ENCODE measurements around the gene GSE1.

GSE1 gene

DNA sequence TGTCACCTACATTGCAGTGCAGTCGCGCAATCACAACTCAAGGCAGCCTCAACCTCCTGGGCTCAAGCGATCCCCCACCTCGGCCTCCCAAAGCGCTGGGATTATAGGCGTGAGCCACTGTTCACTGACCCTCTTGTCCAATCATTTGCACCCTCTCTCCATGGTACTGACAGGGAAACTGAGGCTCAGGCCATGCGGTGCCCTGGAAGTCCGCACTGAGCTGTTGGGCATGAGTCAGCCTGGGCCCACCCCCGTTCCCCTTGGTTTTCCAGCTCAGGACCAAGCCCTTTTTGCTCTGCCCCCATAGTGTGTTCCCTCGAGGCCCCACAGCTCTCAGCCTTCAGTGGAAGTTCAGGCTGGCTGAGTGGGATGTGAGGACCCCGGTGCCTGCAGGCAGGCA is 10.1 kb downstream of the GSE1 start:
- Histone ChIP-seq H3K79me2 (ENCODE audit: control insufficient read depth, insufficient read depth, low read length, unreplicated experiment) (peaks cover 37% of the 10 kb centered on the region), H3K4me3 (ENCODE audit: low read depth, low read length) (no peak overlapping the region), H3K36me3 (ENCODE audit: insufficient read depth, low read length) (no peaks in the 10 kb centered on the region), H2AFZ (ENCODE audit: low read length, unreplicated experiment) (no peak overlapping the region), H3K4me1 (ENCODE audit: control insufficient read depth, insufficient read depth, low read length, unreplicated experiment) (no peaks in the 10 kb centered on the region), H3K27me3 (ENCODE audit: insufficient read depth, low read length) (no peaks in the 10 kb centered on the region), H3K27ac (ENCODE audit: low read depth, low read length) (no peak overlapping the region)

DNA sequence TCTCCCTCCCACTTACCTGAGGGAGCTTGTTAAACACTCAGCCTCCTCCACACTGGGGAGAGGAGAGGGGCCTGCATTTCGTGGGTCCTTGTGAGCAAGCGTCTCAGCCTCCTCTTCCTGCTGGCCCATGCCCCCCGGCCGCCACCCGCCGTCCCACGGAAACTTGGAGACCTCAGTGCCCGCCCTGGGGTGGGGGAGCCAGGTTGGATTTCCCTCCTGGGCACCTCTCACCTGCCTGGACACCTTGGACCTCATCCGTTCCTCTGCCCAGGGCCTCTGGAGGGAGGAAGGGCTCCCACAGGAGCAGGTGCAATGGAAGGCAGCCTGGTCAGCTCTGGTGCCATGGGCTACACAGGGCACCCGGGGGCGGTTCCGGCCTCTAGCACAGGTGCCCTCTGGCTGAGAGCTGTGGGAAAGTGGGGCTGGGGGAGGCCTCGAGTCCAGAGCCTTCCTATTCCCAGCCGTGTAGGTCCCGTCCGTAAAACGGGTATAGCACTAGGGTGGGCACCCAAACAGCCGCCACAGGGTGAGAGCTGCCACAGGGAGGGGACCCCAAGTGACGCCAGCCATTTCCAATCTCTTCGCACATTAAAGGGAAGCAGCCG is 11.0 kb downstream of the GSE1 start:
- Histone ChIP-seq H3K4me3 (ENCODE audit: low read depth, low read length) (no peak overlapping the region), H3K27me3 (ENCODE audit: insufficient read depth, low read length) (no peaks in the 10 kb centered on the region), H3K36me3 (ENCODE audit: insufficient read depth, low read length) (peaks cover 5% of the 10 kb centered on the region; the same call in 1 of the 2 replicates), H3K79me2 (ENCODE audit: control insufficient read depth, insufficient read depth, low read length, unreplicated experiment) (peaks cover 30% of the 10 kb centered on the region), H3K27ac (ENCODE audit: low read depth, low read length) (no peak overlapping the region), H3K4me1 (ENCODE audit: control insufficient read depth, insufficient read depth, low read length, unreplicated experiment) (no peaks in the 10 kb centered on the region), H2AFZ (ENCODE audit: low read length, unreplicated experiment) (no peak overlapping the region)

DNA sequence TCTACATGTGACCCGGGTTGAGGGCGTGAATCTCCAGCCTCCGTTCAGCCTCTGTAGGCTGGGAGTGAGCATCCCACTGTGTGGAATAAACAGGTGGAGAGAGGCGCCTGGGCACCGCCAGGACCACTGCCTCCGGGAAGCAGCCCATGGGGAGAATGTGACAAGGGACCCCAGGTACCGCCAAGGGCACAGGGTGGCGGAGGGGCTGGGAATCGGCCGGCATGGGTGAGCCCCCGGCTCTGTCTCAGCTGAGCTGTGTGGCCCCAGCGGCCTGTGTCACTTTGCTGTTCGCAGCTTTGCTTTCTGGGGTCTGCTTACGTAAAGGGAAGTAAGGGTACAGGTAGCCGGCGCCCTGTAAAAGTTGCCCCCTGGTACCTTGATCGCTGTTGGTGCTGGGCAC is 11.5 kb downstream of the GSE1 start:
- Histone ChIP-seq H3K4me3 (ENCODE audit: low read depth, low read length) (no peak overlapping the region), H3K36me3 (ENCODE audit: insufficient read depth, low read length) (peaks cover 6% of the 10 kb centered on the region; the same call in 1 of the 2 replicates), H3K27me3 (ENCODE audit: insufficient read depth, low read length) (no peaks in the 10 kb centered on the region), H2AFZ (ENCODE audit: low read length, unreplicated experiment) (no peak overlapping the region), H3K4me1 (ENCODE audit: control insufficient read depth, insufficient read depth, low read length, unreplicated experiment) (no peaks in the 10 kb centered on the region), H3K79me2 (ENCODE audit: control insufficient read depth, insufficient read depth, low read length, unreplicated experiment) (peaks cover 34% of the 10 kb centered on the region), H3K27ac (ENCODE audit: low read depth, low read length) (no peak overlapping the region)

DNA sequence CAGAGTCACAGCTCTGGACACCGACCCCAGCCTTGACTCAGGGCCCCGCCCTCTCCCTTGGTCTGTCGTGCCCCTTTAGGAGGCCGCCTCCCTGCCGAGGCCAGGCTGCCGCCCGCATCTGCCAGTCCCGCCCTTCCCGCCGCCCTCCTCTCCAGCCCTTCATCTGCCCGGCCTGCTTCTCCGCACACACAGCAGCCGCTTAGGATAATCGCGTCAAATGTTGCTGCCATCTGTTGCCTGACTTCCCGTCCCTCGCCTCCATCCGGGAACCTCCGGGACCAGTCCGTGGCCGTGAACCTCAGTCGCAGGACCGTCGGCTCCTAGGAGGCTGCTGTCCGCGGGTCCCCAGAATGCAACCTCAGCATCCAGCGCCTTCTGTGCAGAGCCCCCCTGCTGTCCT is 11.9 kb downstream of the GSE1 start:
- H3K27me3 ChIP-seq (ENCODE audit: insufficient read depth, low read length), result no peaks in the 10 kb centered on the region
- H3K4me1 ChIP-seq (ENCODE audit: control insufficient read depth, insufficient read depth, low read length, unreplicated experiment), result no peaks in the 10 kb centered on the region
- no peak overlapping the region for H2AFZ ChIP-seq (ENCODE audit: low read length, unreplicated experiment)
- H3K36me3 ChIP-seq (ENCODE audit: insufficient read depth, low read length), result peaks cover 6% of the 10 kb centered on the region; the same call in 1 of the 2 replicates
- peaks cover 38% of the 10 kb centered on the region for H3K79me2 ChIP-seq (ENCODE audit: control insufficient read depth, insufficient read depth, low read length, unreplicated experiment)
- no peak overlapping the region for H3K4me3 ChIP-seq (ENCODE audit: low read depth, low read length)
- H3K27ac ChIP-seq (ENCODE audit: low read depth, low read length), result no peak overlapping the region

DNA sequence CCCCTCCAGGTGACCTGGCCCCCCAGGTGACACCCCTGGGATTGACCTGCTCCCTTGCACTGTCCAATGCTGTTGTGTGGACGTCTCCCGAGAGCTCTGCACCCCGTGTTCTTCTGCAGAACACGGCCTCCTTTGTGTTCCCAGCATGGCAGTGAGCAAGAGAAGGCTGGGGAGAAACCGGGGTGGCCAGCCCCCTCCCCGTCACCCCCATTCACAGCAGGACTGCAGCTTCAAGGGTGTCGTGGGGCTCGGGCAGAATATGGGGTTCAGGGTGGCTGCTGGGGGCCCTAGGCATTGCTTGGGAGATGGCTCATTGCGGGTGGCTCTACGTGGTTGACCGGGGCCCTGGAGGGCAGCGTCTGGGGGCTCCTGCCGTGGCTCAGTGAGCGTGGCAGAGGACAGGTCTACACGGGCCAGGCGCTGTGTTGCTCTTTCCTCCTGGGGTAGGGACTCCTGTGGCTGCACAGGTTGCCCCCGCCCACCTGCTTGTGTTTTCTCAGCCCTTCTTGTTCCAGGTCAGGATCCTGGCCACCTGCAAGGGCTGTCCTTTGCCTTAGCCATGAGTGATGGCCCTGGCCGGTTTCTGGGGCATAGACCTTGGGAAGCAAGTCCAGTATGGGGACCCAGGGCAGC is 12.5 kb downstream of the GSE1 start:
- Histone ChIP-seq H3K36me3 (ENCODE audit: insufficient read depth, low read length) (peaks cover 6% of the 10 kb centered on the region; the same call in 1 of the 2 replicates), H3K27ac (ENCODE audit: low read depth, low read length) (no peak overlapping the region), H3K4me3 (ENCODE audit: low read depth, low read length) (no peak overlapping the region), H3K27me3 (ENCODE audit: insufficient read depth, low read length) (no peaks in the 10 kb centered on the region), H3K4me1 (ENCODE audit: control insufficient read depth, insufficient read depth, low read length, unreplicated experiment) (no peaks in the 10 kb centered on the region), H2AFZ (ENCODE audit: low read length, unreplicated experiment) (no peak overlapping the region), H3K79me2 (ENCODE audit: control insufficient read depth, insufficient read depth, low read length, unreplicated experiment) (peaks cover 40% of the 10 kb centered on the region)

DNA sequence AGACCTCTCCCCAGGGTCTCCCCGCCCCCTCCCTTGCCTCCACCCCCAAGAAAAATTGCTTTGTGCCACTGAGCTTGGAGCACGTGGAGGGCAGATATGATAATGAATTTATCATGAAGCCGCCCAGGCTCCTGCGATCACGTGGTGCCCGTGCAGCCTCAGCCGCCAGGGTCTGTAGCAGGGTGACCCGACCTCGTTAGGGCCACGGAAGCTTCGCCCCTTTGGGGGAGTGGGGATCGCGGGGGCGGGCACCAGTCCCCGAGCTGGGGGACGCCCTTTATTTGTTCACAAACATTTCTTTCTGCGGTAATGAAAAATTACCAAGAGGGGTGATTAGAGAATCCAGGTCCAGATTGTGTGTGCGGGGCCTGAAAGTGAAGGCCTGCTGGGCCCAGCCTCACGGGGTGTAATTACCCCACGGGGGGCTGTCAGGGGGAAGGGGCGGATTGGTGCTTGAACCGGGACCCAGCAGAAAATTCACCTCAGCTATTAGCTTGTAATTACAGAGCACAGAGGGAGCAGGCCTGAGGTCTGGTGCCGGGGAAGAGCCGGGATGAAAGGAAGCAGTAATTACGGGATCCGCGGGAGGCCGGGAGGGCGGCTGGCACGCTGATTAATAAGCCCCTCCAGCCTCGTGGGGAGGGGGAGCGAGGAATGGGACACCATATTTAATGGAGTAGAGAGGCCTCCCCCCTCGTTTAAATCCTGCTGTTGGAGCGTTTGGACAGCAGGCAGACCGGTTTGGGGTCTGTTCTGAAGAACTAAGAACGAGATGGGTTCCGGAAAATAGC is 13.3 kb downstream of the GSE1 start:
- Histone ChIP-seq H3K36me3 (ENCODE audit: insufficient read depth, low read length) (peaks cover 6% of the 10 kb centered on the region; the same call in 1 of the 2 replicates), H3K27ac (ENCODE audit: low read depth, low read length) (no peak overlapping the region), H2AFZ (ENCODE audit: low read length, unreplicated experiment) (no peak overlapping the region), H3K79me2 (ENCODE audit: control insufficient read depth, insufficient read depth, low read length, unreplicated experiment) (peaks cover 39% of the 10 kb centered on the region), H3K4me3 (ENCODE audit: low read depth, low read length) (no peak overlapping the region), H3K4me1 (ENCODE audit: control insufficient read depth, insufficient read depth, low read length, unreplicated experiment) (no peaks in the 10 kb centered on the region), H3K27me3 (ENCODE audit: insufficient read depth, low read length) (no peaks in the 10 kb centered on the region)

DNA sequence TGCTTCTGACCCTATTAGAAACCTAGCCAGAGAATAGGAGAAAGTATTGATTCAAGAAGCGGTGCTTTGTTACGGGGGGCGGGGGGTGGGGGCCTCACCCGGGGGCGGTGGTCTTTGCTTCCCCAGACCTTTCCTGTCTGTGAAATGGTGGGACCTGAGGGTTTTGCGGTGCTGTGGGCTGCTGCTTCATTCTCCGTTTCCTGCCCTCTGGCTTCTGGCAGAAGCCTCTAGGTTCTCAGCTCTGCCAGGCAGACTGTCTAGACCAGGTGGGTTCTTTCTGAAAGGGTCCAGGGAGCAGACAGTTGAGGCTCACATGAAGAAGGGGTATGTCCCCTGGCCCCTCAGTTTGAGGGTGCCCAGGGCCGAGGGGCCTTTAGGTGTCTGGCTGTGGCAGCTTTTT is 14.0 kb downstream of the GSE1 start:
- Histone ChIP-seq H3K27me3 (ENCODE audit: insufficient read depth, low read length) (no peaks in the 10 kb centered on the region), H3K79me2 (ENCODE audit: control insufficient read depth, insufficient read depth, low read length, unreplicated experiment) (peaks cover 33% of the 10 kb centered on the region), H3K36me3 (ENCODE audit: insufficient read depth, low read length) (peaks cover 6% of the 10 kb centered on the region; the same call in 1 of the 2 replicates), H3K27ac (ENCODE audit: low read depth, low read length) (no peak overlapping the region), H3K4me3 (ENCODE audit: low read depth, low read length) (no peak overlapping the region), H3K4me1 (ENCODE audit: control insufficient read depth, insufficient read depth, low read length, unreplicated experiment) (no peaks in the 10 kb centered on the region), H2AFZ (ENCODE audit: low read length, unreplicated experiment) (no peak overlapping the region)

DNA sequence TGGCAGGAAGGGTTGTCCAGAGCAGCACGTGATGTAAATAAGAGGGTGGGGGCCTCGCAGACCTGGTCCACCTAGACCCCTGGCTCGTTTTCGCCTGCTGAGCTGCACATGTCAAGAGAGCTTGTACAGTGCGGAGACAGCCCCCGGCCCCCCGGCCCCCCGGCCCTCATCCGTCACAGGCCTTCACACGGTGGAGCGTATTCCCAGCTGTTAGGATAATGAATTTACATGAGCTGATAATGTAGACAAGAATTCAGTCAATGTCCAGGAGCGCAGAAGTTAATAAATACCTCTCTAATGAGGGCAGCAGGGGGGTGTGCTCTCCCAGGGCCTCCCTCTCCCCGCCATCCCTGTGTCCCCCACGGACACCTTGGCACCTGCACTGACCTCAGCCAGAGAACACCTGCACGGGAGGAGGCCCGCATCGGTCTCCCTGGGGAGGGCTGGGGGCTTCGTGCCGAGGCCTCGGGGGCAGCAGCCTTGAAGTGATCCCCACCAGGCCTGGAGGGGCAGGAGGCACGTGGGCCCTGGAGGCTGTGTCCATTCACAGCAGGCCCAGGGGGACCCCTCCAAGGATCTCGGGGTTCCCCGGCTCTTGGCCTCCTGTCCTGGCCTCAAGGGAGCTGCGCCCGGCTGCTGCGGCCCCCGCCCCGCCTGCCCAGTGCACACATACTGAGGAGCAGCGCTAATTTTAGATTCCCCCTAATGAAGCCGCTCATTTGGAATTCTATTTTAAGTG is 14.6 kb downstream of the GSE1 start:
- Histone ChIP-seq H3K36me3 (ENCODE audit: insufficient read depth, low read length) (peaks cover 6% of the 10 kb centered on the region; the same call in 1 of the 2 replicates), H3K79me2 (ENCODE audit: control insufficient read depth, insufficient read depth, low read length, unreplicated experiment) (peaks cover 30% of the 10 kb centered on the region), H3K4me1 (ENCODE audit: control insufficient read depth, insufficient read depth, low read length, unreplicated experiment) (no peaks in the 10 kb centered on the region), H3K27me3 (ENCODE audit: insufficient read depth, low read length) (no peaks in the 10 kb centered on the region), H2AFZ (ENCODE audit: low read length, unreplicated experiment) (no peak overlapping the region), H3K27ac (ENCODE audit: low read depth, low read length) (no peak overlapping the region), H3K4me3 (ENCODE audit: low read depth, low read length) (no peak overlapping the region)

DNA sequence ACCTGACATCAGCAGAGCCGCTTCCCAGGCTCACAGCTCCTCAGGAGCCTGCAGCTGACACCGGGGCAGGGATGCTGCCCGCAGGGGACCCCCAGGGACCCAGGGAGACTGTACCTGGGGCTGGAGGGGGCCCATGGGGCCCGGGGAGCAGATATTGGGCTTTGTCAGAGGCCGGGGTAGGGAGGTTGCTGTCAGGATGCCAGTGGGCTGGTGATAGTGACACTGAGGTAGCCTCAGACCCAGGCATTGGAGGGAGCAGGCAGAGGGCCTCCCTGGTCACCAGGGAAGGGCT is 15.1 kb downstream of the GSE1 start:
- H3K4me1 ChIP-seq (ENCODE audit: control insufficient read depth, insufficient read depth, low read length, unreplicated experiment), result no peaks in the 10 kb centered on the region
- no peak overlapping the region for H3K4me3 ChIP-seq (ENCODE audit: low read depth, low read length)
- no peaks in the 10 kb centered on the region for H3K27me3 ChIP-seq (ENCODE audit: insufficient read depth, low read length)
- no peak overlapping the region for H3K27ac ChIP-seq (ENCODE audit: low read depth, low read length)
- peaks cover 28% of the 10 kb centered on the region for H3K79me2 ChIP-seq (ENCODE audit: control insufficient read depth, insufficient read depth, low read length, unreplicated experiment)
- H2AFZ ChIP-seq (ENCODE audit: low read length, unreplicated experiment), result no peak overlapping the region
- H3K36me3 ChIP-seq (ENCODE audit: insufficient read depth, low read length), result peaks cover 6% of the 10 kb centered on the region; the same call in 1 of the 2 replicates

DNA sequence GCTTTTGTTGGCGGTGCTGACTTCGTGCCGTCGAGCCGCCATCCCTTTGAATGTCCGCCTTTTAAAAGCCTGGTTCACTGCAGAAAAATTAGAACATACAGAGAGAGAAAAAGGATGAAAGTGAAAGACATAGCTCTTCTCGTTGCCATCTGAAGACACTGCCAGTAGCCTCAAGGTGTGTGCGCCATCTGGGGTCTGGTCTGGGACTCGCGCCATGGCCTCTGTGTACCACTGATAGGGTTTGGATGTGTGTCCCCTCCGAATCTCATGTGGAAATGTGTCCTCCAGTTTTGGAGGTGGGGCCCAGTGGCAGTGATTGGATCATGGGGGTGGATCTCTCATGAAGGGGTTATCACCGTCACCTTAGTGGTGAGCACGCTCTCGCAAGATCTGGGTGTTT is 15.5 kb downstream of the GSE1 start:
- Histone ChIP-seq H3K4me1 (ENCODE audit: control insufficient read depth, insufficient read depth, low read length, unreplicated experiment) (no peaks in the 10 kb centered on the region), H3K36me3 (ENCODE audit: insufficient read depth, low read length) (peaks cover 6% of the 10 kb centered on the region; the same call in 1 of the 2 replicates), H3K27ac (ENCODE audit: low read depth, low read length) (no peak overlapping the region), H2AFZ (ENCODE audit: low read length, unreplicated experiment) (no peak overlapping the region), H3K4me3 (ENCODE audit: low read depth, low read length) (no peak overlapping the region), H3K79me2 (ENCODE audit: control insufficient read depth, insufficient read depth, low read length, unreplicated experiment) (peaks cover 28% of the 10 kb centered on the region), H3K27me3 (ENCODE audit: insufficient read depth, low read length) (no peaks in the 10 kb centered on the region)
